GM12878 (cell line): ENCODE measurements around the gene SUOX. TPM values are rescaled to one million over a fixed set of nuclear protein-coding genes. Genes with fewer than 3 reads are reported as not detected.

ENCODE experiments used
- ATAC-seq: fragments of 200-7000 bp; cut with Tn5 transposase; 3 replicates; pipeline ENCODE4 v1.9.1; 2020; ENCODE audit warnings: mild to moderate bottlenecking, moderate library complexity
- BruUV-seq: library from RNA; stranded (reverse); fragments of 400-500 nt; replicated peaks from 2 replicates; lab custom pipeline; 2021; lab: Mats Ljungman, UMichigan
- CTCF ChIA-PET: fragments of 300-600 bp; sonication (Branson Sonifier 250); formaldehyde crosslinking; extraction: SDS; loops from one replicate; lab custom pipeline; 2021; ENCODE audit warnings: inconsistent platforms; lab: Yijun Ruan, JAX
- POLR2A ChIA-PET: fragments of 350-600 bp; formaldehyde crosslinking; extraction: SDS; loops from one replicate; lab custom pipeline; 2021; ENCODE audit warnings: inconsistent platforms; lab: Charles Lee
- RAD21 ChIA-PET: fragments of 300-600 bp; sonication (Branson Sonifier 250); formaldehyde crosslinking; loops from one replicate; lab custom pipeline; 2023; ENCODE audit warnings: antibody characterized with exemption; ENCODE audit not compliant: unreplicated experiment; lab: Charles Lee
- SMC1A ChIA-PET: fragments of 300-600 bp; sonication (Branson Sonifier 250); formaldehyde crosslinking; loops from one replicate; lab custom pipeline; 2023; ENCODE audit not compliant: unreplicated experiment, uncharacterized antibody; lab: Charles Lee
- DNase-seq: peaks from one replicate; pipeline ENCODE4 v3.0.0-alpha.2; 2011; ENCODE audit warnings: low read depth, low spot score
- FAIRE-seq: peaks from 3 replicates; lab custom pipeline; 2011; peaks lifted over from hg19 to GRCh38; lab: Jason Lieb, UNC
- H2AFZ ChIP-seq: 2 replicates; pipeline ENCODE4 v1.6.0; 2011; ENCODE audit warnings: low read depth, low read length, control low read depth; ENCODE audit not compliant: control insufficient read depth
- H3K27ac ChIP-seq: 2 replicates; pipeline ENCODE4 v1.5.1; 2011; ENCODE audit warnings: control low read depth; ENCODE audit not compliant: control insufficient read depth, insufficient read depth
- H3K27me3 ChIP-seq, 2 experiments: replicated peaks in 1 of 2; 2 replicates each; pipeline versions ENCODE4 v1.6.0 to v1.6.1; 2011; ENCODE audit warnings: low read length in 1 of 2; ENCODE audit not compliant: control insufficient read depth in 2 of 2, insufficient read depth in 2 of 2
- H3K36me3 ChIP-seq, 2 experiments: 2 replicates each; pipeline ENCODE4 v1.5.1; 2011; ENCODE audit warnings: low read length in 1 of 2; ENCODE audit not compliant: control insufficient read depth in 2 of 2, insufficient read depth in 2 of 2
- H3K4me1 ChIP-seq: 2 replicates; pipeline ENCODE4 v1.6.1; 2011; ENCODE audit warnings: mild to moderate bottlenecking, low read length, moderate library complexity, mixed read lengths; ENCODE audit not compliant: control insufficient read depth, insufficient read depth
- H3K4me2 ChIP-seq: 2 replicates; pipeline ENCODE4 v1.6.0; 2011; ENCODE audit warnings: control low read depth; ENCODE audit not compliant: control insufficient read depth, insufficient read depth
- H3K4me3 ChIP-seq: fragments of 200-600 bp; sonication (generic); 2 replicates; pipeline ENCODE4 v1.5.1; 2016
- H3K79me2 ChIP-seq: 2 replicates; pipeline ENCODE4 v1.6.0; 2011; ENCODE audit warnings: low read length; ENCODE audit not compliant: control insufficient read depth, insufficient read depth
- H3K9ac ChIP-seq: 2 replicates; pipeline ENCODE4 v1.8.0; 2011; ENCODE audit warnings: low read length, control low read depth, mixed read lengths; ENCODE audit not compliant: control insufficient read depth, insufficient read depth
- H3K9me3 ChIP-seq: replicated peaks from 3 replicates; pipeline ENCODE4 v1.5.1; 2011; ENCODE audit warnings: mild to moderate bottlenecking, low read length; ENCODE audit not compliant: control insufficient read depth, insufficient read depth
- H4K20me1 ChIP-seq: 2 replicates; pipeline ENCODE4 v1.6.0; 2011; ENCODE audit not compliant: control insufficient read depth, insufficient read depth
- BCLAF1 ChIP-seq: fragments of 450-650 bp; IDR thresholded peaks from 2 replicates; pipeline ENCODE4 v1.6.1; 2017; ENCODE audit warnings: antibody characterized with exemption, mild to moderate bottlenecking, moderate library complexity
- CREM ChIP-seq: IDR thresholded peaks from 2 replicates; pipeline ENCODE4 v1.6.1; 2014; ENCODE audit warnings: antibody characterized with exemption, low read depth
- EP300 ChIP-seq, 2 experiments: fragments of 150-350 bp in 1 of 2; IDR thresholded peaks; 2 replicates each; pipeline ENCODE4 v1.6.1; 2011 to 2012; ENCODE audit warnings: low read depth in 2 of 2, low read length in 2 of 2, borderline replicate concordance in 1 of 2, improper control_type of control experiment in 1 of 2, inconsistent platforms in 1 of 2; ENCODE audit not compliant: control insufficient read depth in 1 of 2
- HDAC6 ChIP-seq: fragments of 200-600 bp; sonication (generic); IDR thresholded peaks from one replicate; pipeline ENCODE4 v1.8.0; 2017; ENCODE audit warnings: antibody characterized with exemption; ENCODE audit not compliant: unreplicated experiment
- IRF3 ChIP-seq: fragments of 450-650 bp; IDR thresholded peaks from 2 replicates; pipeline ENCODE4 v1.6.1; 2014; ENCODE audit warnings: mild to moderate bottlenecking
- MEF2B ChIP-seq: fragments of 450-650 bp; IDR thresholded peaks from 2 replicates; pipeline ENCODE4 v1.6.1; 2018; ENCODE audit warnings: mild to moderate bottlenecking, moderate library complexity; ENCODE audit not compliant: partially characterized antibody, poor library complexity, severe bottlenecking
- PAX5 ChIP-seq: IDR thresholded peaks from 2 replicates; pipeline ENCODE4 v1.6.1; 2011; ENCODE audit warnings: low read depth, low read length, borderline replicate concordance
- TCF3 ChIP-seq: IDR thresholded peaks from 2 replicates; pipeline ENCODE4 v1.6.1; 2012; ENCODE audit warnings: low read depth, mild to moderate bottlenecking, low read length, borderline replicate concordance; ENCODE audit not compliant: insufficient read depth
- WGBS: methylation state at CpG from one replicate; pipeline ENCODE4 v1.1.6; 2016; ENCODE audit warnings: low lambda C conversion rate; ENCODE audit not compliant: insufficient replicate concordance, insufficient coverage; ENCODE audit errors: missing lambda C conversion rate; 5-methylcytosine and 5-hydroxymethylcytosine counted together
- in situ Hi-C: fragments of 300-500 bp; cut with MboI; formaldehyde crosslinking; loops from 9 replicates; pipeline ENCODE4 v1.14.3; 2018; ENCODE audit warnings: mixed read lengths
- intact Hi-C: fragments of 100-400 bp; cut with micrococcal nuclease; formaldehyde crosslinking; loops from one replicate; pipeline ENCODE4 v1.14.2; 2022; ENCODE audit not compliant: unreplicated experiment
- polyA plus RNA-seq, 11 experiments: library from polyadenylated mRNA; depleted of rRNA in 4 of 11; unstranded in 6 of 11; stranded (reverse) in 5 of 11; fragments of >200 nt; fragmentation: Nextera tagmentation in 4 of 11; fragmentation: Illumina TruSeq in 1 of 11; extraction: Ambion mirVana in 4 of 11; extraction: Trizol in 1 of 11; gene quantifications; 1 replicate in 1 of 11; 2 replicates in 10 of 11; pipeline versions ENCODE4 v1.2.1 to v1.2.3, GENCODE V29; 2011 to 2016; ENCODE audit warnings: inconsistent platforms in 2 of 11, missing spikeins in 2 of 11, low read depth in 1 of 11
- total RNA-seq, 4 experiments: library from RNA; depleted of rRNA in 3 of 4; stranded (reverse); fragments of >200 nt in 3 of 4; fragmentation: Illumina TruSeq in 1 of 4; extraction: Trizol in 1 of 4; gene quantifications; 2 replicates each; pipeline versions ENCODE4 v1.2.1 to v1.2.3, GENCODE V29; 2013 to 2021
- TF ChIP-seq, protein P1 (sequence below): IDR thresholded peaks from 2 replicates; pipeline ENCODE4 v1.6.1; 2011; ENCODE audit warnings: low read depth, mild to moderate bottlenecking, low read length, moderate library complexity, borderline replicate concordance; ENCODE audit errors: extremely low read depth
- TF ChIP-seq, protein P2 (sequence below): fragments of 450-650 bp; formaldehyde crosslinking; IDR thresholded peaks from 2 replicates; pipeline ENCODE4 v1.4.0; 2022; ENCODE audit warnings: mild to moderate bottlenecking, moderate library complexity
- TF ChIP-seq, protein P3 (sequence below): IDR thresholded peaks from 2 replicates; pipeline ENCODE4 v1.6.1; 2012; ENCODE audit warnings: low read depth, low read length, improper control_type of control experiment

The SUOX gene
- total and polyA plus RNA-seq, 10 of the 15 experiments (the other 5 are each of a cell fraction or from before 2014, with no cell fraction given) = 5.1 to 18.8 (median 13.4) TPM

- peak within 1 kb of the TSS; percentile 79 for H3K27ac ChIP-seq
- H3K36me3 ChIP-seq = peaks cover 0 to 7% of the 10 kb centered on the region in 2 experiments; a peak in 3 of 4 replicates
- ATAC-seq (peak; percentile 91), FAIRE-seq (no peak), DNase-seq (peak; percentile 40)
- H3K4me1 ChIP-seq = peaks cover 15% of the 10 kb centered on the region
- peaks cover 27% of the 10 kb centered on the region for H3K79me2 ChIP-seq
- RAD21 ChIA-PET = interaction anchor here (0.6 to 2.1 kb wide), 3 partner anchors 37 to 228 kb away, joined by 4 to 11 read pairs (median 5); no protein-coding TSS in a partner anchor
- SMC1A ChIA-PET = interaction anchor here (0.6 to 3.1 kb wide), 5 partner anchors 8 to 140 kb away, joined by 3 to 25 read pairs (median 3); no protein-coding TSS in a partner anchor
- in situ Hi-C loops = no loop called here
- intact Hi-C loops = no loop called here
- BruUV-seq = TSS peak; percentile 74
- CTCF ChIA-PET = interaction anchor here (2.0 to 2.4 kb wide), 2 partner anchors 16 to 27 kb away, joined by 13 to 17 read pairs; no protein-coding TSS in a partner anchor
- H3K4me3 ChIP-seq = peak within 1 kb of the TSS; percentile 96
- H2AFZ ChIP-seq = peak within 1 kb of the TSS; percentile 95
- peak within 1 kb of the TSS; percentile 91 for H3K9ac ChIP-seq
- no peaks in the 10 kb centered on the region for H4K20me1 ChIP-seq
- under 1% methylated on average over 45 of the region's 45 CpGs for WGBS
- no peaks in the 10 kb centered on the region for H3K9me3 ChIP-seq
- no peaks in the 10 kb centered on the region for H3K27me3 ChIP-seq
- peak within 1 kb of the TSS; percentile 100 for H3K4me2 ChIP-seq
- POLR2A ChIA-PET = interaction anchor here (0.7 to 1.5 kb wide), 4 partner anchors 30 to 160 kb away, joined by 3 to 9 read pairs (median 4); partner anchors contain the start of genes PA2G4 and SUOX
- TF ChIP-seq, protein P1, sequence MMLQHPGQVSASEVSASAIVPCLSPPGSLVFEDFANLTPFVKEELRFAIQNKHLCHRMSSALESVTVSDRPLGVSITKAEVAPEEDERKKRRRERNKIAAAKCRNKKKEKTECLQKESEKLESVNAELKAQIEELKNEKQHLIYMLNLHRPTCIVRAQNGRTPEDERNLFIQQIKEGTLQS = no peak
- TF ChIP-seq, protein P2, sequence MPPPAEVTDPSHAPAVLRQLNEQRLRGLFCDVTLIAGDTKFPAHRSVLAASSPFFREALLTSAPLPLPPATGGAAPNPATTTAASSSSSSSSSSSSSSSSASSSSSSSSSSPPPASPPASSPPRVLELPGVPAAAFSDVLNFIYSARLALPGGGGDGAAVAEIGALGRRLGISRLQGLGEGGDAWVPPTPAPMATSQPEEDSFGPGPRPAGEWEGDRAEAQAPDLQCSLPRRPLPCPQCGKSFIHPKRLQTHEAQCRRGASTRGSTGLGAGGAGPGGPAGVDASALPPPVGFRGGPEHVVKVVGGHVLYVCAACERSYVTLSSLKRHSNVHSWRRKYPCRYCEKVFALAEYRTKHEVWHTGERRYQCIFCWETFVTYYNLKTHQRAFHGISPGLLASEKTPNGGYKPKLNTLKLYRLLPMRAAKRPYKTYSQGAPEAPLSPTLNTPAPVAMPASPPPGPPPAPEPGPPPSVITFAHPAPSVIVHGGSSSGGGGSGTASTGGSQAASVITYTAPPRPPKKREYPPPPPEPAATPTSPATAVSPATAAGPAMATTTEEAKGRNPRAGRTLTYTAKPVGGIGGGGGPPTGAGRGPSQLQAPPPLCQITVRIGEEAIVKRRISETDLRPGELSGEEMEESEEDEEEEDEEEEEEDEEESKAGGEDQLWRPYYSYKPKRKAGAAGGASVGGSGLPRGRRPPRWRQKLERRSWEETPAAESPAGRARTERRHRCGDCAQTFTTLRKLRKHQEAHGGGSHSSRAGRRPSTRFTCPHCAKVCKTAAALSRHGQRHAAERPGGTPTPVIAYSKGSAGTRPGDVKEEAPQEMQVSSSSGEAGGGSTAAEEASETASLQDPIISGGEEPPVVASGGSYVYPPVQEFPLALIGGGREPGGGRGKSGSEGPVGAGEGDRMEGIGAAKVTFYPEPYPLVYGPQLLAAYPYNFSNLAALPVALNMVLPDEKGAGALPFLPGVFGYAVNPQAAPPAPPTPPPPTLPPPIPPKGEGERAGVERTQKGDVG (CRISPR knock-in tag) = no peak
- peak; percentile 11; the same call in 1 of the 2 replicates for TF ChIP-seq PAX5
- TF ChIP-seq IRF3 = no peak
- TF ChIP-seq HDAC6 = no peak
- TF ChIP-seq TCF3 = no peak
- TF ChIP-seq, protein P3, sequence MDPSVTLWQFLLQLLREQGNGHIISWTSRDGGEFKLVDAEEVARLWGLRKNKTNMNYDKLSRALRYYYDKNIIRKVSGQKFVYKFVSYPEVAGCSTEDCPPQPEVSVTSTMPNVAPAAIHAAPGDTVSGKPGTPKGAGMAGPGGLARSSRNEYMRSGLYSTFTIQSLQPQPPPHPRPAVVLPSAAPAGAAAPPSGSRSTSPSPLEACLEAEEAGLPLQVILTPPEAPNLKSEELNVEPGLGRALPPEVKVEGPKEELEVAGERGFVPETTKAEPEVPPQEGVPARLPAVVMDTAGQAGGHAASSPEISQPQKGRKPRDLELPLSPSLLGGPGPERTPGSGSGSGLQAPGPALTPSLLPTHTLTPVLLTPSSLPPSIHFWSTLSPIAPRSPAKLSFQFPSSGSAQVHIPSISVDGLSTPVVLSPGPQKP = no peak
- TF ChIP-seq EP300 (IDR thresholded peaks at IDR 0.05; ENCODE audit: borderline replicate concordance in 1 of 2, control insufficient read depth in 1 of 2, low read depth in 2 of 2, low read length in 2 of 2) = no peak
- no peak for TF ChIP-seq BCLAF1
- peak; percentile 40 for TF ChIP-seq MEF2B
- peak; percentile 41; the same call in 1 of the 2 replicates for TF ChIP-seq CREM
Measured at GRCh38 chr12:55966408-55967281, 30.4 kb upstream of the SUOX start, which contains the start of gene CDK2. TSS of gene CDK2 (plus strand) at chr12:55966830. CDS start at chr12:55967009, 179 bp downstream.
